Adrenal gland (tissue), 12 donors: ENCODE results near the gene PPIL4. TPM values are rescaled to one million over a fixed set of nuclear protein-coding genes. Genes with fewer than 3 reads are reported as not detected.

ENCODE experiments used
- DNase-seq, 7 donors: peaks; one replicate each; pipeline ENCODE4 v3.0.0-alpha.2; 2019 to 2020
- H3K27ac ChIP-seq, 5 donors: fragments of 200-600 bp; sonication (generic) in 4 of 5; 1 replicate in 3 of 5; 2 replicates in 2 of 5; pipeline versions ENCODE4 v1.5.1 to v1.8.0; 2016 to 2020; ENCODE audit warnings: mild to moderate bottlenecking in 1 of 5
- H3K27me3 ChIP-seq: fragments of 200-600 bp; 2 replicates; pipeline ENCODE4 v1.8.0; 2021
- H3K36me3 ChIP-seq, 2 donors: fragments of 200-600 bp; replicated peaks in 1 of 2; 1 replicate in 1 of 2; 2 replicates in 1 of 2; pipeline versions ENCODE4 v1.5.1 to v1.8.0; 2018 to 2022
- H3K4me1 ChIP-seq, 2 donors: fragments of 200-600 bp; replicated peaks in 1 of 2; 1 replicate in 1 of 2; 2 replicates in 1 of 2; pipeline versions ENCODE4 v1.5.1 to v1.8.0; 2018 to 2021
- H3K4me3 ChIP-seq, 4 donors: fragments of 200-600 bp; sonication (generic) in 3 of 4; one replicate each; pipeline ENCODE4 v1.5.1; 2016 to 2018
- H3K9me3 ChIP-seq, 3 donors: fragments of 200-600 bp; sonication (generic) in 1 of 3; replicated peaks in 1 of 3; 1 replicate in 2 of 3; 2 replicates in 1 of 3; pipeline versions ENCODE4 v1.5.1 to v1.8.0; 2016 to 2021
- CTCF ChIP-seq, 6 experiments: fragments of 450-650 bp in 4 of 6; fragments of 200-600 bp in 2 of 6; sonication (generic) in 1 of 6; IDR thresholded peaks; 1 replicate in 5 of 6; 2 replicates in 1 of 6; pipeline versions ENCODE4 v1.5.1 to v1.8.0; 2016 to 2021; ENCODE audit warnings: antibody characterized with exemption in 6 of 6, mild to moderate bottlenecking in 2 of 6, moderate library complexity in 1 of 6
- POLR2A ChIP-seq, 2 donors: fragments of 450-650 bp; IDR thresholded peaks; one replicate each; pipeline ENCODE4 v1.6.1; 2017; ENCODE audit warnings: antibody characterized with exemption in 2 of 2, mild to moderate bottlenecking in 2 of 2, moderate library complexity in 1 of 2
- WGBS, 4 donors: extraction: QIAGEN DNeasy Blood & Tissue Kit in 2 of 4; methylation state at CpG; one replicate each; pipeline versions ENCODE4 v1.1.5 to v1.1.7; 2013 to 2017; 5-methylcytosine and 5-hydroxymethylcytosine counted together
- intact Hi-C, 2 donors: fragments of 100-400 bp; cut with DNase I; formaldehyde crosslinking; loops; one replicate each; pipeline versions ENCODE4 v1.14.1 to v1.15.0; 2022 to 2023
- polyA plus RNA-seq, 3 donors: library from polyadenylated mRNA; stranded (reverse); fragments of 200-250 nt in 2 of 3; fragments of 350-450 nt in 1 of 3; fragmentation: Illumina TruSeq in 1 of 3; extraction: RNeasy Lipid Tissue Mini Kit (QIAGEN cat#74804) in 1 of 3; gene quantifications; one replicate each; pipeline ENCODE4 v1.2.3, GENCODE V29; 2013 to 2014
- total RNA-seq, 9 donors: library from RNA; depleted of rRNA in 4 of 9; stranded (reverse); fragments of >200 nt in 4 of 9; fragments of 120-200 nt in 1 of 9; fragmentation: NEBNext Ultra II Directional in 1 of 9; extraction: Animal tissue kit (Norgen Biotek cat#: 25700) in 1 of 9; gene quantifications; one replicate each; pipeline versions ENCODE4 v1.1.0 to v1.2.4, GENCODE V29; 2013 to 2023
- donor health status: healthy with polysubstance abuse.
- donor health status: Bipolar disorder and iron deficiency.
- donor health status: DM: yes; HTN: yes; CAD: no.
- donor health status: DM: no; HTN: no; CAD: no.
- donor health status: DM: no; HTN: no; CAD: no.
- donor health status: DM: yes; HTN: yes; CAD: no.

The PPIL4 gene
- total and polyA plus RNA-seq, 12 donors = 15.1 to 56.9 (median 25.8) TPM

DNA sequence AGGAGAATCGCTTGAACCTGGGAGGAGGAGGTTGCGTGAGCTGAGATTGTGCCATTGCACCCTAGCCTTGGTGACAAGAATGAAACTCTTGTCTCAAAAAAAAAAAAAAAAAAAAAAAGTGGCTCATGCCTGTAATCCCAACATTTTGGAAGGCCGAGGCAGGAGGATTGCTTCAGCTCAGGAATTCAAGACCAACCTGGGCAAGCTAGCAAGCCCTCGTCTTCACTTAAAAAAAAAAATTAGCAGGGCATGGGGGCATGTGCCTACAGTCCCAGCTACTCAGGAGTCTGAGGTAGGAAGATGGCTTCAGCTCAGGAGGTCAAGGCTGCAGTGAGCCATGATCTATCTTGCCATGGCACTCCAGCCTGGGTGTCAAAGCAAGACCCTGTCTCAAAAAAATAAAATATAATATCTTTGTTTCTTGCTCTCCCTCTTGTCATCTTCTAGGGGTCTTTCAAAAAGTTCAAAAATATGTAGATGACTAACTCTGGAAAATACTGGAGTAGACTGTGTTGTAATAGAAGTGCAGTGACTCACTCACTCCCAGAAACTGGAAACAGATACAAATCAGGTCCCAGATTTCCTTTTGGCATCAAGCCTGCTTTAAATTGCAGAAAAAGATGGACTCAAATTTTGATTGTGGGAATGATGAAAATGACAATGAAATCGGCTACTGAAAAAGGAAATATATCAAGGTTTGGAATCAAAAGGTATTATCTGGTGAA, 17.5 kb upstream of the PPIL4 start:
- Histone ChIP-seq H3K4me3 (peak overlapping the region in 1 of 4 donors; percentile 2), H3K36me3 (no peaks in the 10 kb centered on the region), H3K4me1 (peaks cover 4 to 17% of the 10 kb centered on the region in 2 donors), H3K9me3 (no peaks in the 10 kb centered on the region), H3K27me3 (no peaks in the 10 kb centered on the region), H3K27ac (peak overlapping the region in 4 of 5 donors; percentile 17 to 88 (median 70))
- intact Hi-C loops = no loop called here
- TF ChIP-seq POLR2A (IDR thresholded peaks at IDR 0.05) = no peak
- no peak for TF ChIP-seq CTCF (IDR thresholded peaks at IDR 0.05)
- peak in 4 of 7 donors; percentile 27 to 51 (median 39) for DNase-seq
- WGBS, 4 donors = 46 to 64% (median 54%) methylated on average over 5 of the region's 5 CpGs

GRCh38 chr6:149560736-149561135, 14.9 kb upstream of the PPIL4 start:
- intact Hi-C loops = no loop called here
- WGBS, 4 donors = 67 to 75% (median 71%) methylated on average over 3 of the region's 3 CpGs
- H3K4me3 ChIP-seq = no peak overlapping the region
- H3K4me1 ChIP-seq = peaks cover 4 to 9% of the 10 kb centered on the region in 2 donors
- H3K36me3 ChIP-seq = no peaks in the 10 kb centered on the region
- TF ChIP-seq POLR2A (IDR thresholded peaks at IDR 0.05) (no peak), CTCF (IDR thresholded peaks at IDR 0.05) (peak in 5 of 6 experiments; percentile 11 to 42 (median 27))
- DNase-seq = no peak
- no peaks in the 10 kb centered on the region for H3K27me3 ChIP-seq
- H3K27ac ChIP-seq = no peak overlapping the region
- H3K9me3 ChIP-seq = no peaks in the 10 kb centered on the region

DNA sequence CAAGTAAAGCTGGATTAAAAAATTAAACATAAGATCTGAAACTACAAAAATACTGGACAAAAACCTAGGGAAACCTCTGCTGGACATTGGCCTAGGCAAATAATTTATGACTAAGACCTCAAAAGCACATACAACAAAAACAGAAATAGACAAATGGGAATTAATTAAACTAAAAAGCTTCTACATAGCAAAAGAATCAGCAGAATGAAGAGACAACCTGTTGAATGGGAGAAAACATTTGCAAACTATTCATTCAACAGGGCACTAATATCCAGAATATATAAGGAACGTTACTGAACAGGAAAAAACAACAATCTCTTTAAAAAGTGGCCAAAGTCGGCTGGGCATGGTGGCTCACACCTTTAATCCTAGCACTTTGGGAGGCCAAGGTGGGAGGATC, 13.5 kb upstream of the PPIL4 start:
- peaks cover 1 to 5% of the 10 kb centered on the region in 2 donors for H3K4me1 ChIP-seq
- DNase-seq = no peak
- intact Hi-C loops = no loop called here
- 53 to 89% (median 71%) methylated on average over 2 of the region's 2 CpGs for WGBS, 4 donors
- no peak overlapping the region for H3K4me3 ChIP-seq
- no peak for TF ChIP-seq POLR2A (IDR thresholded peaks at IDR 0.05)
- no peak for TF ChIP-seq CTCF (IDR thresholded peaks at IDR 0.05)
- H3K27me3 ChIP-seq = no peaks in the 10 kb centered on the region
- H3K9me3 ChIP-seq = no peaks in the 10 kb centered on the region
- no peaks in the 10 kb centered on the region for H3K36me3 ChIP-seq
- H3K27ac ChIP-seq = no peak overlapping the region

GRCh38 chr6:149558029-149558428, 12.2 kb upstream of the PPIL4 start:
- TF ChIP-seq CTCF (IDR thresholded peaks at IDR 0.05) (no peak), POLR2A (IDR thresholded peaks at IDR 0.05) (no peak)
- no peak overlapping the region for H3K27ac ChIP-seq
- intact Hi-C loops = no loop called here
- no peaks in the 10 kb centered on the region for H3K4me1 ChIP-seq
- no peaks in the 10 kb centered on the region for H3K36me3 ChIP-seq
- no peaks in the 10 kb centered on the region for H3K27me3 ChIP-seq
- no peak overlapping the region for H3K4me3 ChIP-seq
- DNase-seq = no peak
- no peaks in the 10 kb centered on the region for H3K9me3 ChIP-seq
